ENCODE measurements around the gene LYZL1. TPM values are rescaled to one million over a fixed set of nuclear protein-coding genes. Genes with fewer than 3 reads are reported as not detected.
"Not testable (repeated sequence)": the region's sequence is repeated elsewhere in the genome, so short reads cannot be mapped to it uniquely, and the experiment has no call there.

Gene LYZL1
- total RNA-seq: not detected
- long read RNA-seq: 0 reads

GRCh38 chr10:29288906-29289305 is at the start of gene LYZL1:
LYZL1 (plus strand) TSS chr10:29289070; CDS start chr10:29291868, 2,798 bp downstream.
- DNase-seq; intact Hi-C loops (cut with DNase I); ATAC-seq: not testable (repeated sequence)

- DNase-seq (no peak), ATAC-seq (peak in 1 of 2 donors; percentile 52)
- intact Hi-C loops (cut with DNase I): no loop called here
These were observed 49.0 kb upstream of the LYZL1 start for GRCh38 chr10:29239569-29240472.

DNA sequence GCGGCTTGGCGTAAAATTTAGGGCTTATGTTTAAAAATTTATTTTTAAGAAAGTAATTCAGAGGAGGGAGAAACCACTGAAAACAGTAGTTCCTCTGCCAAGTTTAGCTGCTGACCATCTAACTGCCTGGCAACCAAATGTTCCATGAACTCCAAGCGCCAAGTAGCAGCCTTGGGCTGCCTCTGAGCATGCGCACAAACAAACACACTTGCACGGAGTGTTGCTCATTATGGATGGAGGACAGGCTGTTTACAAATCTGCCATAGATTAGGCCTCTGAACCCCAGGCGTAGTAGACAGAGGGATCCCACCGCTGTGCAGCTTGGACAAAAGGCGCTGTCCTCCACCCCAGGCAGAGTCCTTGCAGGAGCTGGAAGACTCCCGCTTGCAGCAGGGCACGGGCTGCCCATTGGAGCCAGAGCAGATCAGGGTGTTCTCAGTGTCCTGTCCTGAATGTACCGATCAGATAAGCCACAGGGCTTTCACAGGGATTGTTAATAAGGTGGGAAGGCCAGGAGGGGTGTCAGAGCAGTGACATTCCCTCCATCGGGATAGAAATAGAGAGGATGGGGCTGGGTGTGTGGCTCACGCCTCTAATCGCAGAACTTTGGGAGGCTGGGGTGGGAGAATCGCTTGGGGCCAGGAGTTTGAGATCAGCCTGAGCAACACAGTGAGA is 47.7 kb upstream of the LYZL1 start:
- DNase-seq: no peak
- intact Hi-C loops (cut with DNase I): no loop called here
- ATAC-seq: peak in 1 of 2 donors; percentile 47

DNA sequence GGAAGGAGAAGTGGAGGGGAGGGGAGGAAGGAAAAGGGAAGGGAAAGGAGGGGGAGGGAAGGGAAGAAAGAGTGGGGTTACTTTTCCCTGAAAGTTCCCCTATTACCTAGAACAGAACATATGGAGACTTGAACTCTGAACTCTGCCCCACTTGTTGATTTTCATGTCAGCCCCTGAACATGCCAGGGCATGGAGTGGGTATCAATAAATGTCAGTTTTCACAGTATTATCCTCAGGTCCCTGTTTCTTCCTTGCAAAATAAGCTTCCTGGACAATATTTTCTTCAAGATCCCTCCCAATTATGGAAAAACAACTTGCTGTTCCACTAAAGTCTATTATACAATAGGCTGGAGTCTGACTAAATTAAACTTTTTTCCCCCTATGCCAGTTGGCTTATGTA is 46.9 kb upstream of the LYZL1 start:
- no peak for DNase-seq
- intact Hi-C loops (cut with DNase I): no loop called here
- no peak for ATAC-seq

GRCh38 chr10:29243066-29243465 is 45.8 kb upstream of the LYZL1 start:
- ATAC-seq: no peak
- intact Hi-C loops (cut with DNase I): no loop called here

GRCh38 chr10:29243750-29244149 is 45.1 kb upstream of the LYZL1 start:
- no peak for DNase-seq
- intact Hi-C loops (cut with DNase I): no loop called here
- no peak for ATAC-seq

More at GRCh38 chr10:29243066-29243465, 45.8 kb upstream of the LYZL1 start:
- DNase-seq: no peak

GRCh38 chr10:29244978-29245377 is 43.9 kb upstream of the LYZL1 start:
- intact Hi-C loops (cut with DNase I): no loop called here
- no peak for DNase-seq
- ATAC-seq: no peak

GRCh38 chr10:29245476-29245875 is 43.4 kb upstream of the LYZL1 start:
- DNase-seq: no peak
- intact Hi-C loops (cut with DNase I): no loop called here
- ATAC-seq: no peak

DNA sequence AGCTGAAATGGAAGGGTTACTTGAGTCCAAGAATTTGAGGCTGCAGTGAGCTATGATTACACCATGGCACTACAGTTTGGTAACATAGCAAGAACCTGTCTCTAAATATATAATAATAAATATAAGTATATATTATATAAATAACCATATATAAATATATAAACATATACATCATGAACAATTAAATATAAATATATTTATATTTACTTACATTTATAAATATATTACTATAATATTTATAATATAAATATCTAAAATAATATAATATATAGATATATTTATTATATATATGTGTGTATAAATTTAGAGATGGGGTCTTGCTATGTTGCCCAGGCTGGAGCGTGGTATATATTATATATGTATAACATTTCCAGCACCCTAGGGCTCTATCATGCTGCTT is 42.4 kb upstream of the LYZL1 start:
- DNase-seq (no peak), ATAC-seq (no peak)

DNA sequence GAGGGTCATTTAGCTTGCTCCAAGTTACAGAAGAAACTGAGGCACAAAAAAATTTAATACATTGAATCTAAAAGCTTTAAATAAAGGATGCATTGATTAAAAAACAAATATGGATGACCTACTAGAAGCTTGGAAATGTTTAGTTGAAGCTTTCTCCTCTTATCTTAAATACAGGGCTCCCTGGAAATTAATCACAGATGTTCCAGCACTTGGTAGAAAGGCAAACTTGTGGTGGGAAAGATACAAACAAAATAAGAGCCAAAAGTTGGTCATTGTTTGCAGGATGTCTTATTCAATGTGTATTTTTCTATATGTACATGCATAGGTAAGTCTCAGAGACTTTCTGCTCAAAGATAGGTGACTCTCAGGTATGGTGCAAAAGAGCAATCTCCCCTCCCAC is 40.7 kb upstream of the LYZL1 start:
- intact Hi-C loops (cut with DNase I): no loop called here
- no peak for ATAC-seq
- DNase-seq: no peak

More for the DNA sequence above, 42.4 kb upstream of the LYZL1 start:
- intact Hi-C loops (cut with DNase I): no loop called here

DNA sequence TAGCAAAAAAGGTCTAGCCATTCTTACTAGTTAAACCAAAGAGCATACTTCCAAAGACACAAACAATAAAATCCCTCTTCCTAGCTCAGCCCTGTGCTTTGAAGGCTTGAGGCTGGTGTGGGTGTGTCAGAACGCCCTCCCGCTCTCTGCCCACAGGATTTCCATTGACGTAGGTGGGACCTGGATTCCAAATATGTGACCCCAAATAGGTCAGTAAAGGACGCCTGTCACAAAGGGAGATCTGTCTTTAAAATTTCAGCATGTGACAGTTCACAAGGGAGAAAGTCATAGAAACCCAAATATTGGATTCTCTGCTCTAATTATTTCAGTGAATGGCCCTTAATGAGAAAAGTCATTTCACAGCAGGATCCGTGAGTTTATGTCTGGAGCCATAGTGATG is 39.9 kb upstream of the LYZL1 start:
- intact Hi-C loops (cut with DNase I): no loop called here
- no peak for DNase-seq
- ATAC-seq: no peak

DNA sequence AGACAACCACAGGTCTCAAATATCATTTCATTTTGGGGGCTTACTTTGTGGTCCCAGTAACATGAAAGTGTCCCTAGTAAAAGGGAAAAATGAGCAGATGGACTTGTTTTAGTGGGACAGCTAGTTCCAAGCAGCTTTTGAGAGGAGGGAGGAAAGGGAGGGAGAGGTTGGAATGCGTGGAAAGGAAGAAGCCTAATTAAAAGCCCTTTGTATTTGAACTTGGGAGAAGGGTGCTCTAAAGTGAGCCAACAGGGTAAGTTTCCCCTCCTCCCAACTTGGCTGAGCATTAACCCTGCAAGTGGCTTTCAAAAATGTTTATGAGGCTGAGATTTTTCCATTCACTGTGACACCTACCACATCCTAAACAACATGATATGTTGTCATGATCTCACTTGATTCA is 38.8 kb upstream of the LYZL1 start:
- intact Hi-C loops (cut with DNase I): no loop called here
- ATAC-seq (no peak), DNase-seq (no peak)

DNA sequence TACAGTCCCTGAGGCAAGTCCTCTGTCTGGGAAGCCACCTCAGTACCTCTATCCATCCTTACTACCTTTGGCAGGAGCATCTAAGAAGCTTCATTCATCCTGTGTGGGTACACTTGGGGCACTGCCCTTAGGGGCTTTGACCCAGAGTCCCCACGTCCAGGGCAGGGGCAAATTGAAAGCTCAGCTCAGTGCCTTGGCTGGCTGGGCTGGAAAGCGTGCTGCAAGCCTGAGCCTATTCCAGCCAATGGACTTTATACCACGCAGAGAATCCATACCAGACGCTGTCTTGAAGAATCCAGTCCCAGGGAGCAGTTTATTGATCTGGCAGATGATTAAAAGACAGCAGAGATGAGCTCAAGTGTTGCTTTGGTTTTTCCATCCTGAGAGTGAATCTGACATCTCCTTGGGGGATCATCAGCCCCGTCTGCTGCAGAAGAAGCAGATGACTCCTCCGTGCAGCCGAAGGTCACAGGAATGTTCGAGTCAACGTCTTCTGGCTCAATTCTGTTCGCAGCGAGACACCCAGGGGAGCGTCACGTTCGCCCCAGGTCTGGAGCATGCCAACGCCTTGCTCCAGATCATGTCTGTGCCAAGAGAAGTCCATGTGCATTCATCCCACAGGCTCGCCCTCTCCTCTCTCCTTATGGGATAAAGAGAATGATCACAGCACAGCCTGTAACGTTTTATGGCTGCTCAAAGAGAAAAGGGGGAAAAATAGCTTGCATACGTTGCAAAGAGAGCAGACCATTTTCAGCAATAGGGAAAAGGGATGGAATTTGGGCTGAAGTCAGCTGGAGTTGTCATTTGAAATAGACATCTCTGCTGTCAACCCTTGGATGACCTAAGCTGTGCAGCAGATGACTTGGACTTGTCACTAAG is 35.8 kb upstream of the LYZL1 start:
- peak in 1 of 2 donors; percentile 21 for ATAC-seq
- no peak for DNase-seq
- intact Hi-C loops (cut with DNase I): no loop called here

- ATAC-seq: no peak
- intact Hi-C loops (cut with DNase I): no loop called here
- DNase-seq: no peak
These were observed 35.2 kb upstream of the LYZL1 start for GRCh38 chr10:29253690-29254029.

GRCh38 chr10:29254123-29255046 is 34.5 kb upstream of the LYZL1 start:
- peak; percentile 42 to 51 for ATAC-seq
- intact Hi-C loops (cut with DNase I): no loop called here
- no peak for DNase-seq

DNA sequence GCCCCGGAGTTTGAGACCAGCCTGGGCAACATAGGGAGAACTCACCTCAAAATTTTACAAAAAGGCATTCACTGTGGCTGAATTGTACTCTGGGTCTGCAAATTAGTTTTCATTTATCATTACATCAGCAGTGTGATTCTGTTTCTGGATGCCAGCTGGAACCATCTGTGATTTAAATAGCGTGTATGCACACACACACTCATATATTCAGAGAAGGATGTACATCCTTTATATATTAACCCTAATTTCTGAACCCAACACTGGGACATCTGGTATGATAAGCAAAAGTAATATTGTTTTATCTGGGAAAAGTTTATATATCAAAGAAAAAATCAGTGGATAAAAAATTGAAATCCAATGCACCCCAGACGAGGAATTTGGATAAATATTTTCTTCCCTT is 33.8 kb upstream of the LYZL1 start:
- intact Hi-C loops (cut with DNase I): no loop called here
- no peak for ATAC-seq
- no peak for DNase-seq

DNA sequence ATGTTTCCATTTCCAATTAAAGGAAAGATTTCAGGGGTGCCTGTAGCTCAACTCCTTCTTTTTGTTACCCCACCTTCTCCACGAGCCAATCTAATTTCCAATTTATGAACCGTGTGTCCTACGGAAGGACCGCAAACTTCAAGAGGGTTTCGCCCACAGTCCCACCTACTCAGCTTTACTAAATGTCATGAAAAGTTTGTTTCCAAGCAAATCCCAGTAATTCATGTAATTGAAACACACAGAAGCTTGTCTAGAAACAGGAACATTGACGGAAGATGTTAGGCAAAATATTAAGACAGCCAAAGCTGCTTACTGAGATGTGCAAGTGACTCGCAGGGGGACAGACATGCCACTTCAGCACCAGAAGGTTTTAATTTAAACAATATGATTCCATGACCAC is 32.9 kb upstream of the LYZL1 start:
- intact Hi-C loops (cut with DNase I): no loop called here
- ATAC-seq (no peak), DNase-seq (no peak)

DNA sequence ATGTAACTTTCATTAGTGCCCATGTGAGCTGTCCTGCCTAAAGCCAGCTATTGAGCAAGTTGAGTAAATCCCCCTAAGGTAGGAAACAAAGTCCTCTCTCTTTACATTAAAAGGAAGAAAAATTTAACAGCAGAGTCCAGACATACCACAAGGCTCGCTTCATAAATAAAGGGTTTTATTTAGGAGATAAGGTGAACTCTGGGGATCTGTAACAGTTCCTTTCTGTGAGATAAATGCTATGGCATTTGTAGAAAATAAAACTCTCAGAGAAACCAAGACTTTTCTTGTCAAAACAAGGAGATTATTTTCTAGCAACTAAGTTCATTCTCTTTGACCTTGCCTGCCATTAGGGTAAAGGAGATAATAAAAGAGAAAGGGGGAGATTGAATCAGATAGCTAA is 32.3 kb upstream of the LYZL1 start:
- ATAC-seq: no peak
- intact Hi-C loops (cut with DNase I): no loop called here
- DNase-seq: no peak
